Smooth muscle cell of trachea (primary cell): ENCODE measurements around the gene TPBG. TPM values are rescaled to one million over a fixed set of nuclear protein-coding genes. Genes with fewer than 3 reads are reported as not detected.

Source experiments
- total RNA-seq: library from RNA; depleted of rRNA; stranded (reverse); fragments of >200 nt; gene quantifications from 2 replicates; pipeline ENCODE4 v1.2.1, GENCODE V29; 2014

Gene TPBG, protein sequence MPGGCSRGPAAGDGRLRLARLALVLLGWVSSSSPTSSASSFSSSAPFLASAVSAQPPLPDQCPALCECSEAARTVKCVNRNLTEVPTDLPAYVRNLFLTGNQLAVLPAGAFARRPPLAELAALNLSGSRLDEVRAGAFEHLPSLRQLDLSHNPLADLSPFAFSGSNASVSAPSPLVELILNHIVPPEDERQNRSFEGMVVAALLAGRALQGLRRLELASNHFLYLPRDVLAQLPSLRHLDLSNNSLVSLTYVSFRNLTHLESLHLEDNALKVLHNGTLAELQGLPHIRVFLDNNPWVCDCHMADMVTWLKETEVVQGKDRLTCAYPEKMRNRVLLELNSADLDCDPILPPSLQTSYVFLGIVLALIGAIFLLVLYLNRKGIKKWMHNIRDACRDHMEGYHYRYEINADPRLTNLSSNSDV
- 69.0 and 71.4 TPM in 2 replicates for total RNA-seq

DNA sequence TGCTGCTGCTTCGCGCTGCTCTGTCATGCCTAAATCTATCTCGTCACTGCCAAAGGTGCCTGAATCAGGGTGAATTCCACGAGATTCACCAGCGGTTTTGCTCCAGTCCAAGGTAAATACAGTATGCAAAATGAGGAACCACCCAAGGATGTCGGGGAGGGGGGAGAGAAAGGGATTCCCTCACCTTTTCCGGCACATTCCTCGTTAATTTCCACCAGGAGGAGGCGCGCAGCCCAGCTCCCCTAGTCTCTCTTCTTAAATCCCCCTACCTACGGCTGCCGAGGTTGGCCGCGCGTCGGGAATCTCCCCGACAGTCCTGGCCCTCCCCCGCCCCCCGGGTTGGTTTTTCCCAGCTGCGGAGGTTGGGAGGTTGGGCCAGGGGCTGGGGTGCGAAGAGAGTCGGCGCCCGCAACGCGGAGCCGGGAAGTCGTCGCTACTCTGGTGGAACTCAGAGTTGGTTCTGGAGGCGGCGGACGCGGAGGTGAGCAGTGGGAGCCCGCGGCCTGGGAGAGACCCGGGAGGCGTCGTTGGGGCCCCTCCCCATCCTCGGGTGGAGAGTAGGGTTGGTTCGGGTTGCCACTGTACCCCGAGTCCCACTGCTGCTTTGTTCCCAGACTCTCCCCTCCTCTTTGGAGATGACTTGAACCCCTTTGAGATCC, at the start of gene TPBG:
Gene TPBG (plus strand): TSS at position 390 of the 659 bp plus-strand sequence. CDS start 1,145 bp downstream, outside the sequence.

Other genes starting within 250 kb of the TPBG start
- gene IBTK, start 116.1 kb upstream of the TPBG start, total RNA-seq, result 41.7 and 71.0 TPM in 2 replicates